ENCODE results near the gene RHBDL2.
"Not testable (repeated sequence)": the region's sequence is repeated elsewhere in the genome, so short reads cannot be mapped to it uniquely, and the experiment has no call there.

RHBDL2 gene

GRCh38 chr1:38848071-38848470, 93.6 kb downstream of the RHBDL2 start:
- no peak overlapping the region for H3K27ac ChIP-seq

GRCh38 chr1:38846210-38846609, 95.4 kb downstream of the RHBDL2 start:
- no peak for TF ChIP-seq CTCF (conservative IDR thresholded peaks at IDR 0.05)
- no peak for TF ChIP-seq ZFX (IDR thresholded peaks at IDR 0.05)

More at GRCh38 chr1:38848071-38848470, 93.6 kb downstream of the RHBDL2 start:
- no peak for TF ChIP-seq CTCF (conservative IDR thresholded peaks at IDR 0.05)
- no peak for TF ChIP-seq ZFX (IDR thresholded peaks at IDR 0.05)

GRCh38 chr1:38845088-38845487, 96.5 kb downstream of the RHBDL2 start:
- H3K27ac ChIP-seq: not testable (repeated sequence)

More at GRCh38 chr1:38846210-38846609, 95.4 kb downstream of the RHBDL2 start:
- no peak overlapping the region for H3K27ac ChIP-seq

GRCh38 chr1:38840281-38840680, 101.3 kb downstream of the RHBDL2 start:
- H3K27ac ChIP-seq: no peak overlapping the region
- no peak for TF ChIP-seq ZFX (IDR thresholded peaks at IDR 0.05)
- no peak for TF ChIP-seq CTCF (conservative IDR thresholded peaks at IDR 0.05)

- TF ChIP-seq CTCF (conservative IDR thresholded peaks at IDR 0.05): no peak
These were observed 102.3 kb downstream of the RHBDL2 start for GRCh38 chr1:38839363-38839762.

GRCh38 chr1:38836316-38836715, 105.3 kb downstream of the RHBDL2 start:
- not testable (repeated sequence) for H3K27ac ChIP-seq

More at GRCh38 chr1:38839363-38839762, 102.3 kb downstream of the RHBDL2 start:
- H3K27ac ChIP-seq: no peak overlapping the region
